Measurements from ENCODE around the gene LIMA1.

DNA sequence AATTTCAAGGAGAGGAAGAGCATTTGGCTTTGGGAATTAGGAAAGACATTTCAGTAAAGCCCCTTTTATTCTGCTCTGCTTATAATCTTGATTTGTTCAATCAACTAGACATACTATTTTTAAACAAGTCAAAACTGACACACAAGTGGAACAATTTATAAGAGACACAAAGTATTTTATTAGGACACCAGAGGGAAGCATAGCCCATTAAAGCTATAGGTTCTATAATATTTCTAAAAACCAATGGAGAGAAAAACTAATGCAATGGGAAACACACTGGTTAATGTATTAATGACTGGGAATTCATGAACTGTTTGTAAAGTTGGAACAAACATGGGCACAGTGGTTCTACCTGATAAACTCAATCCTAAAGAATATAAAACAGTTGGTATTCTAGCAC, 100.9 kb downstream of the LIMA1 start:
- TF ChIP-seq POLR2A (IDR thresholded peaks at IDR 0.05; ENCODE audit: low read length) (no peak), GATA1 (IDR thresholded peaks at IDR 0.05; ENCODE audit: low read depth, low read length) (no peak)

Measured in erythroblast (primary cell).